ACC112 (cell line): ENCODE results near the gene TBX2.

Experiments
- H2AFZ ChIP-seq: fragments of 200-600 bp; sonication (generic); one replicate; pipeline ENCODE4 v1.6.0; 2017; ENCODE audit warnings: antibody characterized with exemption, low read length; ENCODE audit not compliant: unreplicated experiment
- H3K27ac ChIP-seq: fragments of 200-600 bp; sonication (generic); 2 replicates; pipeline ENCODE4 v1.5.1; 2014; ENCODE audit warnings: low read depth, mild to moderate bottlenecking, antibody characterized with exemption, low read length, moderate library complexity
- H3K27me3 ChIP-seq: fragments of 200-600 bp; sonication (generic); 2 replicates; pipeline ENCODE4 v1.6.1; 2014; ENCODE audit warnings: mild to moderate bottlenecking, antibody characterized with exemption, low read length, moderate library complexity, mixed read lengths; ENCODE audit not compliant: insufficient read depth
- H3K36me3 ChIP-seq: fragments of 200-600 bp; sonication (generic); 2 replicates; pipeline ENCODE4 v1.6.1; 2016; ENCODE audit warnings: mild to moderate bottlenecking, antibody characterized with exemption, low read length, moderate library complexity, mixed read lengths; ENCODE audit not compliant: insufficient read depth
- H3K4me1 ChIP-seq: fragments of 200-600 bp; sonication (generic); one replicate; pipeline ENCODE4 v1.6.1; 2016; ENCODE audit warnings: low read length, mixed read lengths; ENCODE audit not compliant: insufficient read depth, unreplicated experiment, control insufficient read depth
- H3K4me3 ChIP-seq: fragments of 200-600 bp; sonication (generic); 2 replicates; pipeline ENCODE4 v1.5.1; 2014; ENCODE audit warnings: mild to moderate bottlenecking, low read depth, low read length
- H3K79me2 ChIP-seq: fragments of 200-600 bp; sonication (generic); one replicate; pipeline ENCODE4 v1.6.0; 2016; ENCODE audit warnings: low read length; ENCODE audit not compliant: control insufficient read depth, unreplicated experiment, insufficient read depth

TBX2 gene

DNA sequence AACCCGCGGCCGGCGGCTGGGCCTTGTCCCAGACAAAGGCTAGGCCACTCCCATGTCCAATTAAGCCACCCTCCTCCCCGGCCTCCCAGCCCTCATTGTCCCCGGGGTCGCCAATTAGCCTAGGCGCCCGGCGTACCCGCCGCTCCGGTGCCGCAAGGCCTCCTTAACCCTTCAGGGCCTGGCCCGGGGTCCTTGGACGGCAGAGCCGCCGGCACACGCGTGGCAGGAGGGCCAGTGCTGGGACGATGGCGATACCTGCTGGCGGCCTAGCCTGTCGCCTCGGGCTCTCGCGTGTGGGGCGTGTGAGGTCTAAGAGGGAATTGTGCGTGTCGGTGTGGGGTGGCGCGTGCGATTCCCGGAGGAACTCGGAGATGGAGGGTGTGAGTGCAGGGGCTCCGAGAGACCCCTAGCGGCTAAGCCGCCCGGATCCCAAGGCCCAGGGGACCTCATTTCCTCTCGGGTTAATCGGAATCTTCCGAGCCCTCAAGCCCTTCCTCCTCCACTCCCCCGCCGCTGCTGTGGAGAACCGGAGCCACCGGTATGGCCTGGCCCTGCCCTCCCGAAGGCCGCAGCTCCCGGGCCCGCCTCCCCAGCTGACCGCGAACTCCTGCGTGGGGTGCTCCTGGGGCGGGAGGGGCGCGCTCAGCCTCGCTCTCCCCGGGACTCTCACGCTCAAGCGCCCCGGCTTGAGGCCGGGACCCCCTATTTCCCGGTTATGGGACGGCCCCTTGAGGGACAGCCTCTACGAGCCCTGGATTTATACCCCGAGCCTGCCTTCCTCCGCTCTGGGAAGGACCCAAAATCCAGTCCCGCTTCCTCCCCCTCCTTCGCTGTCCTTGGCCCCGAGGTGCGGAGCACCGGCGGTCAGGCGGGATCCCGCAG lies 11.9 kb downstream of the TBX2 start:
- Histone ChIP-seq H3K4me1 (peaks cover 14% of the 10 kb centered on the region), H3K4me3 (peak overlapping the region; percentile 86), H3K27ac (peak overlapping the region; percentile 51), H2AFZ (peak overlapping the region; percentile 70), H3K36me3 (no peaks in the 10 kb centered on the region), H3K27me3 (no peaks in the 10 kb centered on the region), H3K79me2 (no peaks in the 10 kb centered on the region)

GRCh38 chr17:61412143-61412859 lies 12.7 kb downstream of the TBX2 start:
- Histone ChIP-seq H3K79me2 (no peaks in the 10 kb centered on the region), H3K4me1 (peaks cover 15% of the 10 kb centered on the region), H2AFZ (peak overlapping the region; percentile 70), H3K4me3 (peak overlapping the region; percentile 86), H3K27me3 (no peaks in the 10 kb centered on the region), H3K36me3 (no peaks in the 10 kb centered on the region), H3K27ac (peak overlapping the region; percentile 51)

- Histone ChIP-seq H3K27ac (peak overlapping the region; percentile 51), H3K27me3 (no peaks in the 10 kb centered on the region), H3K36me3 (no peaks in the 10 kb centered on the region), H2AFZ (peak overlapping the region; percentile 70), H3K79me2 (no peaks in the 10 kb centered on the region), H3K4me1 (peaks cover 15% of the 10 kb centered on the region), H3K4me3 (peak overlapping the region; percentile 86)
These were observed 13.4 kb downstream of the TBX2 start for GRCh38 chr17:61412860-61413660.

DNA sequence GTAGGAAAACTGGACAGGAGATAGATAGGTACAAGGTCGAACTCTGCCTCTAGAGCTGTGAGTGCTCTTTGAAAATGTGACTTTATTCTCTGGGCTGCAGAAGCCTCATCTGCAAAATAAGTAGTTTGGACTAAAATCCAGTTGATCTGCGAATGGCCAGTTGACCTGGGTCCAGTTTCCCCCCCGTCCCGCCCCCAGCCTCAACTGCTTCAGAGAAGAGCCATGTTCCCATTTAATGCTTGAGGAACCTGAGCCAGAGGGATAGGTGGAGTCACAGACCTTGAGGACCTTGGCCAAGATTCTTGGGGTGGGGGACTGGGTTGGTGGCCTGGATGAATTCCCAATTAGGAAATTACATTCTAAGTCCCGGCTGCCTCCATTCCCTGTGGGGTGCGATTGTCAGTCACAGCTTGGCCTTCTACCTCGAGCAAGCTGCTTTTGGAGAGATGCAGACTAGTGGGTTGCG lies 14.1 kb downstream of the TBX2 start:
- Histone ChIP-seq H3K4me1 (peaks cover 15% of the 10 kb centered on the region), H3K79me2 (no peaks in the 10 kb centered on the region), H3K36me3 (no peaks in the 10 kb centered on the region), H3K27me3 (no peaks in the 10 kb centered on the region), H3K27ac (no peak overlapping the region), H2AFZ (peak overlapping the region; percentile 58), H3K4me3 (peak overlapping the region; percentile 86)

GRCh38 chr17:61414141-61414935 lies 14.7 kb downstream of the TBX2 start:
- H3K27me3 ChIP-seq = no peaks in the 10 kb centered on the region
- no peak overlapping the region for H3K4me3 ChIP-seq
- H3K27ac ChIP-seq = no peak overlapping the region
- no peak overlapping the region for H2AFZ ChIP-seq
- peaks cover 15% of the 10 kb centered on the region for H3K4me1 ChIP-seq
- H3K36me3 ChIP-seq = no peaks in the 10 kb centered on the region
- H3K79me2 ChIP-seq = no peaks in the 10 kb centered on the region

- H3K79me2 ChIP-seq = no peaks in the 10 kb centered on the region
- H3K27me3 ChIP-seq = no peaks in the 10 kb centered on the region
- H2AFZ ChIP-seq = no peak overlapping the region
- no peak overlapping the region for H3K4me3 ChIP-seq
- peaks cover 15% of the 10 kb centered on the region for H3K4me1 ChIP-seq
- no peak overlapping the region for H3K27ac ChIP-seq
- H3K36me3 ChIP-seq = no peaks in the 10 kb centered on the region
These were observed 15.3 kb downstream of the TBX2 start for GRCh38 chr17:61414936-61415251.

DNA sequence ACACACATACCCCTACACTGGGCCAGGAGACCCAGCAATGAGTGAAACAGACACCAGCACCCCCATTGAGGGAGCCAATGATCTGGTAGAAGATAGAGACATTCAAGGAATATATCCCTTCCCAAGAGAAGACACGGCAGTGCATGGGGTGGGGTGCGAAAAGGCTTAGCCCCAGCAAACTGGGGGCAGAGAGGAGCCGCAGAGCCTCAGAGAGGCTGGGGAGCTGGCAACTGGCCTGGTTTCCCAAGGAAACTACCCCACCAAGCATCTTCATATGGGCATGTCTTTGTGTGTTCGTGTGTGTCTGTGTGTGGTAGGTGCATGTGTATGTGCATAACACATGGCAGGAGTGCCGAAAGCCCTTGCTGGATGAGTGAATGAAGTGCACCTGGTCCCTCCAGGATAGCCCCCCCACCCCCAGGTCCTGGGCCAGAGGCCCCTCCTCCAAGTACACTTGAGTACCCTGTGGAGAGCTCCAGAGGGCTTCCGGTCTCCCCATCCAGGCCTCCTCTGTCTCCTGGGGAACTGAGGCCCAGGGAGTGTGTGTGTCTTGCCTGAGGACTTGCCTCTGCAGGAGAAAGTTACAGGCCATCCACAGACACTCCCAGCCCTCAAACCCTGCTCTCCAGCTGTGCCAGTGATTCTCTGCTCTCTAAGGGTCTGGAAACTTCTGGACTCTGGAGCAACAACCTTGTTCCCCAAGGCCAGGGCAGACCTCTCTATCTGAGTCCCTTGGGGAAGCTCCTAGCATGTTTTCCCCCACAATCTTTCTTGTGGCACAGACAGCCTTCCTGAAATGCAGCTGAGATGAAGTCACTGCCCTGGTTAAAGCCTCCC lies 15.9 kb downstream of the TBX2 start:
- Histone ChIP-seq H3K4me3 (no peak overlapping the region), H3K79me2 (no peaks in the 10 kb centered on the region), H2AFZ (no peak overlapping the region), H3K27me3 (peaks cover 1% of the 10 kb centered on the region; the same call in 1 of the 2 replicates), H3K36me3 (no peaks in the 10 kb centered on the region), H3K4me1 (peaks cover 15% of the 10 kb centered on the region), H3K27ac (no peak overlapping the region)

DNA sequence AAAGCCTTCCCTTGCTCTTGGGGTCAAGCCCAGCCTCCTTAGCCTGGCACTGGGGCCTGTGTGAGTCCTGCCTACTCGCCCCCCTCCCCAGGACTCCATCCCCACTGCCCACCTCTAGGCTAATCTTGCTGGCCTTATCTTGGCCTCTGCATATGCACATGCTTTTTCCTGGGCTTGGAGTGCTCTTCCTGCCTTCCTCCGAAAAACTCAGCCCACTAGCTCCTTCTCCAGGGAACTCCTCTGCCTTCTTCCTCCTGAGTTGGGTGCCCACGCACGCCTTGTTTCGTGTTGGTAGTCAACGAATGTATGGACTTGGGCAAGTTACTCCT lies 16.5 kb downstream of the TBX2 start:
- Histone ChIP-seq H3K4me3 (peak overlapping the region; percentile 64), H3K79me2 (no peaks in the 10 kb centered on the region), H3K36me3 (no peaks in the 10 kb centered on the region), H3K27ac (no peak overlapping the region), H2AFZ (peak overlapping the region; percentile 73), H3K4me1 (peaks cover 15% of the 10 kb centered on the region), H3K27me3 (peaks cover 7% of the 10 kb centered on the region)

DNA sequence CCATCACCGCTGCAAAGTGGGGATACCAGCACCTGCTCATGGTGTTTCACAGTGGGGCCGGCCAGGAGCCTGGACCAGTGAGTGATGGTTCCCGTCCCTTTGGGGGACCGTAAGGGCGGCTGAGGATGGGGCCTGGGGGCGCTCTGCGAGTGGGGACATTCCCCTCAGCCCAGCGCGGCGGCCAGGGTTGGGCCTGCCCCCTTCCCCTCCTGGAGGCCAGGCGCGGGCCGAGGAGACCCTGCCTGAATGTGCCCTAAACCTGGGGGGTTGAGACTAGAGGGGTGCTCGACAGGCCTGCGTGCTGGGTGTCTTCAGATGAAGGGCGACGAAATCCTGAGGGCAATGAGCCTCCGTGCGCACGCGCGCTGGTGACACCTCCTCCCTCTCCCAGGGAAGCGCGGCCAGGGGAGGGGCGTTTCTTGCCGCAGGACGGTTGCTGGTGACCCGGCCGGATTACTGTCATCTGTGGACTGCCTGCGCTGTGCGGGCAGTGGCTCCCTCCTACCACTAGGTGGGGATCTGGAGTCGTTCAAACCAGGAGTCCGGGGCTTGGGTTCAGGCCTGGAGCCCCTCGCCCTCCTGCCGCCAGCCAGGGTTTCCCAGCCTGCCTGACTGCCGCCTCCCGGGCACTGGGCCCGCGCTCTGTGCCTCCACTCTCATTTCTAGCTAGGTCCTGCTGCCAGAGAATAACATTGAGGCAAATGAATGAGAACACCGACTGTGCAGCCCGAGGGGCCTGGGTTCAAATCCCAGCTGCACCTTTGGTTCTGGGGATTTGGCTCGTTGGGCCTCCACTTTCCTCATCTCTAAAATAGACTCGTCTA lies 17.1 kb downstream of the TBX2 start:
- H3K4me1 ChIP-seq = peaks cover 15% of the 10 kb centered on the region
- H3K27me3 ChIP-seq = peaks cover 13% of the 10 kb centered on the region
- no peak overlapping the region for H3K27ac ChIP-seq
- peak overlapping the region; percentile 73 for H2AFZ ChIP-seq
- peak overlapping the region; percentile 64 for H3K4me3 ChIP-seq
- no peaks in the 10 kb centered on the region for H3K36me3 ChIP-seq
- no peaks in the 10 kb centered on the region for H3K79me2 ChIP-seq
